ENCODE results near the gene NINL.

DNA sequence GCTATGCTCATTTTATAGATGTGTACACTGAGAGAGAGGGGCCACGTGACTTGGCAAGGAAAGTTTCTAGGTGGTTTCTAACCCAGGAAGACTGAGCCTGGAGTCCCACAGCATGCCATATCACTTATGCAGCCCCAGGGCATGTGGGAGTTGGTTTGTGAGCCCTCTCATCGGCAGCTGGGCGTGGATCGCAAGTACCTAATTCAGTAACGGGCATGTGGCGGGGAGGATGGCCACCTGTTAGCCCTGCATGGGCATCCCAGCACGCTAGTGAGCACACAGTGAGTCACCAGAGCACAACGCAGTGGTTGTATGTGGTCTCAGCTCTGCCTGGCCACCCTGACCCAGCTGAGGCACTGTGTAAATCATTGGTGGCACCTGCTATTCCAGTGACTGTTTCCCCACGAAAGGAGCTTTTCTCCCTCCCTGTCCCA, 88.3 kb downstream of the NINL start:
- TF ChIP-seq, protein P1, sequence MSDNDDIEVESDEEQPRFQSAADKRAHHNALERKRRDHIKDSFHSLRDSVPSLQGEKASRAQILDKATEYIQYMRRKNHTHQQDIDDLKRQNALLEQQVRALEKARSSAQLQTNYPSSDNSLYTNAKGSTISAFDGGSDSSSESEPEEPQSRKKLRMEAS (IDR thresholded peaks at IDR 0.05; ENCODE audit: low read depth, low read length): no peak
- TF ChIP-seq, protein P2, sequence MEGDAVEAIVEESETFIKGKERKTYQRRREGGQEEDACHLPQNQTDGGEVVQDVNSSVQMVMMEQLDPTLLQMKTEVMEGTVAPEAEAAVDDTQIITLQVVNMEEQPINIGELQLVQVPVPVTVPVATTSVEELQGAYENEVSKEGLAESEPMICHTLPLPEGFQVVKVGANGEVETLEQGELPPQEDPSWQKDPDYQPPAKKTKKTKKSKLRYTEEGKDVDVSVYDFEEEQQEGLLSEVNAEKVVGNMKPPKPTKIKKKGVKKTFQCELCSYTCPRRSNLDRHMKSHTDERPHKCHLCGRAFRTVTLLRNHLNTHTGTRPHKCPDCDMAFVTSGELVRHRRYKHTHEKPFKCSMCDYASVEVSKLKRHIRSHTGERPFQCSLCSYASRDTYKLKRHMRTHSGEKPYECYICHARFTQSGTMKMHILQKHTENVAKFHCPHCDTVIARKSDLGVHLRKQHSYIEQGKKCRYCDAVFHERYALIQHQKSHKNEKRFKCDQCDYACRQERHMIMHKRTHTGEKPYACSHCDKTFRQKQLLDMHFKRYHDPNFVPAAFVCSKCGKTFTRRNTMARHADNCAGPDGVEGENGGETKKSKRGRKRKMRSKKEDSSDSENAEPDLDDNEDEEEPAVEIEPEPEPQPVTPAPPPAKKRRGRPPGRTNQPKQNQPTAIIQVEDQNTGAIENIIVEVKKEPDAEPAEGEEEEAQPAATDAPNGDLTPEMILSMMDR (IDR thresholded peaks at IDR 0.05; ENCODE audit: low read depth, low read length): no peak
- TF ChIP-seq POLR2A (IDR thresholded peaks at IDR 0.05; ENCODE audit: extremely low read depth, insufficient read length): no peak

All from NB4 (cell line).